Measurements from ENCODE around the gene SIRT5. TPM values are rescaled to one million over a fixed set of nuclear protein-coding genes. Genes with fewer than 3 reads are reported as not detected.

The SIRT5 gene
- total RNA-seq, 1 experiment from 2014 or later: 13.8 TPM

DNA sequence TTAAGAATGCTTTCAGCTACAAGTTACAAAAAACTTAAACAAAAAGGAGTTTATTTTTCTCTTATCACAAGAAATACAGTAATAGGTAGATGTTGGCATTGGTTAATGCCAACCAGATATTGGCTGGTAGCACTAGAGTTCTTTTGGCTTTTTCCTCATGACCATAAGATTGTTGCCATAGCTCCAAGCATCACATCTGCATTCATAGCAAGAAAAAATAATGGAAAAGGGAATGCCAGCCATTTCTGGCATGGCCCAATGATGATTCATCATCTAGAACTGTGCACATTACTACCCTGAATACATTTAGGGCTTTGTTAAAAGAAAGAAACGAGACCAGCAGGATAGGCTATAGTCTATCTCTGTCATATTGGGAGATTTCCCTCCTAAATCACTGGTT, 20.8 kb upstream of the SIRT5 start (continued):
- TF ChIP-seq, protein P1, sequence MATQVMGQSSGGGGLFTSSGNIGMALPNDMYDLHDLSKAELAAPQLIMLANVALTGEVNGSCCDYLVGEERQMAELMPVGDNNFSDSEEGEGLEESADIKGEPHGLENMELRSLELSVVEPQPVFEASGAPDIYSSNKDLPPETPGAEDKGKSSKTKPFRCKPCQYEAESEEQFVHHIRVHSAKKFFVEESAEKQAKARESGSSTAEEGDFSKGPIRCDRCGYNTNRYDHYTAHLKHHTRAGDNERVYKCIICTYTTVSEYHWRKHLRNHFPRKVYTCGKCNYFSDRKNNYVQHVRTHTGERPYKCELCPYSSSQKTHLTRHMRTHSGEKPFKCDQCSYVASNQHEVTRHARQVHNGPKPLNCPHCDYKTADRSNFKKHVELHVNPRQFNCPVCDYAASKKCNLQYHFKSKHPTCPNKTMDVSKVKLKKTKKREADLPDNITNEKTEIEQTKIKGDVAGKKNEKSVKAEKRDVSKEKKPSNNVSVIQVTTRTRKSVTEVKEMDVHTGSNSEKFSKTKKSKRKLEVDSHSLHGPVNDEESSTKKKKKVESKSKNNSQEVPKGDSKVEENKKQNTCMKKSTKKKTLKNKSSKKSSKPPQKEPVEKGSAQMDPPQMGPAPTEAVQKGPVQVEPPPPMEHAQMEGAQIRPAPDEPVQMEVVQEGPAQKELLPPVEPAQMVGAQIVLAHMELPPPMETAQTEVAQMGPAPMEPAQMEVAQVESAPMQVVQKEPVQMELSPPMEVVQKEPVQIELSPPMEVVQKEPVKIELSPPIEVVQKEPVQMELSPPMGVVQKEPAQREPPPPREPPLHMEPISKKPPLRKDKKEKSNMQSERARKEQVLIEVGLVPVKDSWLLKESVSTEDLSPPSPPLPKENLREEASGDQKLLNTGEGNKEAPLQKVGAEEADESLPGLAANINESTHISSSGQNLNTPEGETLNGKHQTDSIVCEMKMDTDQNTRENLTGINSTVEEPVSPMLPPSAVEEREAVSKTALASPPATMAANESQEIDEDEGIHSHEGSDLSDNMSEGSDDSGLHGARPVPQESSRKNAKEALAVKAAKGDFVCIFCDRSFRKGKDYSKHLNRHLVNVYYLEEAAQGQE (IDR thresholded peaks at IDR 0.05; ENCODE audit: low read depth): no peak
- no peak for TF ChIP-seq SRF (IDR thresholded peaks at IDR 0.05; ENCODE audit: low read depth)
- TF ChIP-seq EZH2 (IDR thresholded peaks at IDR 0.05): no peak
- no peak for TF ChIP-seq YY1 (IDR thresholded peaks at IDR 0.05; ENCODE audit: extremely low read depth, insufficient replicate concordance, low read depth, low read length)
- TF ChIP-seq, protein P2, sequence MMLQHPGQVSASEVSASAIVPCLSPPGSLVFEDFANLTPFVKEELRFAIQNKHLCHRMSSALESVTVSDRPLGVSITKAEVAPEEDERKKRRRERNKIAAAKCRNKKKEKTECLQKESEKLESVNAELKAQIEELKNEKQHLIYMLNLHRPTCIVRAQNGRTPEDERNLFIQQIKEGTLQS (IDR thresholded peaks at IDR 0.05): no peak

DNA sequence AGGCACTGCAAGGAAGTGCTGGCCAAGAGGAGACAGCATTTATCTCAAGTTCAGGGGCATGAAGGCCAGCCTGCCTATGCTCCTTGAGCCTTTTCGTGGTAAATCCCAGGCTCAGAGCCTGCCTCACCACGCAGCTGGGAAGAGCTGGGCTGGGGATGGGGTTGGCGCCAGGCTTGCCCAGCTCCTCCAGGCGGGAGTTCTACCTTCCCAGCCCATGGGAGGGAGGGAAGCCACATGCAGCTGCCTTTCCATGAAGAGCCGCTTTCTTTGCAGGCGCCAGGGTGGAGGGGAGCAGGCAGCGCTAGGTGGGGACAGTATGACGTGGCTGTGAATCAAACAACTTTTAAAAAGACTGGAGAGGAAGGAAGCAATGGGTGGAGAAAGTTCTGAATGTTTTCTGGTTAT, 19.5 kb upstream of the SIRT5 start:
- Histone ChIP-seq H3K27ac (ENCODE audit: low read depth, low read length) (no peak overlapping the region), H3K4me2 (ENCODE audit: low read length) (no peak overlapping the region), H3K4me3 (replicated peaks in 1 of 2; ENCODE audit: low read depth in 1 of 2, low read length in 2 of 2) (no peak overlapping the region), H3K9me3 (ENCODE audit: control insufficient read depth in 1 of 2, insufficient read depth in 1 of 2, low read depth in 1 of 2, low read length in 2 of 2) (no peaks in the 10 kb centered on the region), H3K9ac (ENCODE audit: low read length) (no peak overlapping the region), H3K27me3 (ENCODE audit: insufficient read depth, low read length) (no peaks in the 10 kb centered on the region), H4K20me1 (ENCODE audit: insufficient read depth) (no peaks in the 10 kb centered on the region), H3K36me3 (ENCODE audit: control insufficient read depth in 1 of 2, insufficient read depth in 2 of 2, low read length in 2 of 2) (no peaks in the 10 kb centered on the region), H3K79me2 (ENCODE audit: insufficient read depth, low read length) (no peaks in the 10 kb centered on the region), H2AFZ (ENCODE audit: low read depth, low read length, poor library complexity, severe bottlenecking) (no peak overlapping the region), H3K4me1 (ENCODE audit: control insufficient read depth in 1 of 2, insufficient read depth in 2 of 2, low read length in 2 of 2) (peaks cover 0 to 6% of the 10 kb centered on the region in 2 experiments; a peak in 1 of 4 replicates), H3K9me2 (ENCODE audit: insufficient read depth) (no peaks in the 10 kb centered on the region)
- ChIA-PET POLR2A (interaction anchor here (1.0 kb wide), 1 partner anchor 20 kb away, joined by 3 read pairs; the partner anchor contains the start of gene SIRT5), CTCF (no interaction called here), RAD21 (ENCODE audit: low non-redundant PET in 1 of 2, low total read pairs in 2 of 2, uncharacterized antibody in 2 of 2, unreplicated experiment in 2 of 2) (no interaction called here)
- DNase-seq (ENCODE audit: low read depth, low spot score): no peak
- no TSS peak for BruUV-seq (replicated peaks)
- intact Hi-C loops (cut with micrococcal nuclease): no loop called here
- TF ChIP-seq, protein P3, sequence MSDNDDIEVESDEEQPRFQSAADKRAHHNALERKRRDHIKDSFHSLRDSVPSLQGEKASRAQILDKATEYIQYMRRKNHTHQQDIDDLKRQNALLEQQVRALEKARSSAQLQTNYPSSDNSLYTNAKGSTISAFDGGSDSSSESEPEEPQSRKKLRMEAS (IDR thresholded peaks at IDR 0.05): no peak
- no peak for TF ChIP-seq ZFX (IDR thresholded peaks at IDR 0.05)
- ATAC-seq: no peak
